Kidney (tissue), 14 donors: Measurements from ENCODE around the gene C1QTNF3. TPM values are rescaled to one million over a fixed set of nuclear protein-coding genes. Genes with fewer than 3 reads are reported as not detected.

Source experiments
- DNase-seq, 5 donors: peaks; one replicate each; pipeline ENCODE4 v3.0.0-alpha.2; 2013 to 2020
- FAIRE-seq: peaks from 2 replicates; lab custom pipeline; 2012; peaks lifted over from hg19 to GRCh38; lab: Jason Lieb, UNC
- H3K27ac ChIP-seq, 2 donors: one replicate each; pipeline ENCODE4 v1.7.0; 2013; ENCODE audit warnings: low read depth in 2 of 2, low read length in 2 of 2, inconsistent platforms in 1 of 2
- H3K27me3 ChIP-seq: one replicate; pipeline ENCODE4 v1.7.1; 2013; ENCODE audit warnings: low read length, inconsistent platforms; ENCODE audit not compliant: control insufficient read depth, insufficient read depth
- H3K36me3 ChIP-seq, 3 donors: one replicate each; pipeline versions ENCODE4 v1.7.0 to v1.7.1; 2013; ENCODE audit warnings: low read length in 3 of 3, control low read depth in 1 of 3, inconsistent platforms in 1 of 3; ENCODE audit not compliant: insufficient read depth in 3 of 3, control insufficient read depth in 2 of 3
- H3K4me1 ChIP-seq, 3 donors: one replicate each; pipeline versions ENCODE4 v1.7.0 to v1.7.1; 2013; ENCODE audit warnings: low read length in 3 of 3, inconsistent platforms in 1 of 3, low read depth in 1 of 3; ENCODE audit not compliant: control insufficient read depth in 2 of 3, insufficient read depth in 2 of 3
- H3K4me3 ChIP-seq, 3 donors: one replicate each; pipeline versions ENCODE4 v1.7.0 to v1.8.1; 2013; ENCODE audit warnings: low read length in 3 of 3, control low read depth in 1 of 3, inconsistent platforms in 1 of 3
- H3K9ac ChIP-seq, 3 donors: one replicate each; pipeline versions ENCODE4 v1.7.0 to v1.7.1; 2013; ENCODE audit warnings: low read length in 3 of 3, control low read depth in 1 of 3, inconsistent platforms in 1 of 3
- H3K9me3 ChIP-seq, 3 donors: one replicate each; pipeline versions ENCODE4 v1.7.0 to v1.7.1; 2013; ENCODE audit warnings: low read length in 3 of 3, control low read depth in 1 of 3, inconsistent platforms in 1 of 3; ENCODE audit not compliant: control insufficient read depth in 2 of 3, insufficient read depth in 1 of 3
- CTCF ChIP-seq: IDR thresholded peaks from 3 replicates; pipeline ENCODE4 v1.5.1; 2012; ENCODE audit warnings: mild to moderate bottlenecking, moderate library complexity, borderline replicate concordance; ENCODE audit not compliant: insufficient read depth; ENCODE audit errors: extremely low read depth
- intact Hi-C: fragments of 100-400 bp; cut with DNase I; formaldehyde crosslinking; loops from one replicate; pipeline ENCODE4 v1.11.1; 2022
- polyA plus RNA-seq: library from polyadenylated mRNA; stranded (reverse); fragments of 350-450 nt; fragmentation: Illumina TruSeq; extraction: RNeasy Lipid Tissue Mini Kit (QIAGEN cat#74804); gene quantifications from one replicate; pipeline ENCODE4 v1.2.3, GENCODE V29; 2014; ENCODE audit warnings: low read depth, low replicate concordance; ENCODE audit not compliant: insufficient read depth
- total RNA-seq: library from RNA; stranded (reverse); fragmentation: NEBNext Ultra II Directional; extraction: Animal tissue kit (Norgen Biotek cat#: 25700); gene quantifications from one replicate; pipeline ENCODE4 v1.2.1, GENCODE V29; 2021
- donor health status: control.
- donor health status: control.
- donor health status: control.
- donor health status: control.
- donor health status: control.
- donor health status: DM: yes; HTN: yes; CAD: no.
- donor health status: Normal renal cell carcinoma (clear cell type).

Gene C1QTNF3
- total and polyA plus RNA-seq, 2 donors from 2014 or later, result 6.3 to 38.4 TPM

GRCh38 chr5:33985447-33985846 is 57.6 kb downstream of the C1QTNF3 start:
- Histone ChIP-seq H3K36me3 (peaks cover 7 to 27% (median 9%) of the 10 kb centered on the region in 3 donors), H3K27me3 (no peaks in the 10 kb centered on the region), H3K27ac (no peak overlapping the region), H3K4me3 (peak overlapping the region in 1 of 3 donors; percentile 3), H3K4me1 (no peaks in the 10 kb centered on the region), H3K9ac (no peak overlapping the region), H3K9me3 (peaks cover 0 to 6% (median 0%) of the 10 kb centered on the region in 3 donors)
- TF ChIP-seq CTCF, result no peak
- intact Hi-C loops, result no loop called here
- DNase-seq (no peak), FAIRE-seq (no peak)

- FAIRE-seq (no peak), DNase-seq (no peak)
- peaks cover 0 to 6% (median 0%) of the 10 kb centered on the region in 3 donors for H3K9me3 ChIP-seq
- no peaks in the 10 kb centered on the region for H3K27me3 ChIP-seq
- peaks cover 7 to 27% (median 9%) of the 10 kb centered on the region in 3 donors for H3K36me3 ChIP-seq
- intact Hi-C loops, result no loop called here
- H3K4me1 ChIP-seq, result no peaks in the 10 kb centered on the region
- TF ChIP-seq CTCF, result no peak
- no peak within 1 kb of the TSS for H3K9ac ChIP-seq
- no peak within 1 kb of the TSS for H3K27ac ChIP-seq
- peak within 1 kb of the TSS in 1 of 3 donors; percentile 3 for H3K4me3 ChIP-seq
Observed at GRCh38 chr5:33984671-33985124, 58.3 kb downstream of the C1QTNF3 start, which contains the start of gene SLC45A2. TSS of gene SLC45A2 (minus strand) at chr5:33984693. CDS start at chr5:33984583, 110 bp downstream.

GRCh38 chr5:33984178-33984577 is 58.8 kb downstream of the C1QTNF3 start:
- no peak overlapping the region for H3K9ac ChIP-seq
- H3K4me3 ChIP-seq, result no peak overlapping the region
- H3K27ac ChIP-seq, result no peak overlapping the region
- no peak for FAIRE-seq
- peaks cover 7 to 24% (median 9%) of the 10 kb centered on the region in 3 donors for H3K36me3 ChIP-seq
- no peaks in the 10 kb centered on the region for H3K4me1 ChIP-seq
- no peak for TF ChIP-seq CTCF
- intact Hi-C loops, result no loop called here
- DNase-seq, result no peak
- H3K9me3 ChIP-seq, result peaks cover 0 to 6% (median 0%) of the 10 kb centered on the region in 3 donors
- H3K27me3 ChIP-seq, result no peaks in the 10 kb centered on the region
